T-helper 22 cell (primary cell): Measurements from ENCODE around the gene CCDC17.
"Not testable (repeated sequence)": the region's sequence is repeated elsewhere in the genome, so short reads cannot be mapped to it uniquely, and the experiment has no call there.

Source experiments
- DNase-seq: peaks from one replicate; pipeline ENCODE4 v3.0.0-alpha.2; 2020; ENCODE audit warnings: low read depth

Gene CCDC17

DNA sequence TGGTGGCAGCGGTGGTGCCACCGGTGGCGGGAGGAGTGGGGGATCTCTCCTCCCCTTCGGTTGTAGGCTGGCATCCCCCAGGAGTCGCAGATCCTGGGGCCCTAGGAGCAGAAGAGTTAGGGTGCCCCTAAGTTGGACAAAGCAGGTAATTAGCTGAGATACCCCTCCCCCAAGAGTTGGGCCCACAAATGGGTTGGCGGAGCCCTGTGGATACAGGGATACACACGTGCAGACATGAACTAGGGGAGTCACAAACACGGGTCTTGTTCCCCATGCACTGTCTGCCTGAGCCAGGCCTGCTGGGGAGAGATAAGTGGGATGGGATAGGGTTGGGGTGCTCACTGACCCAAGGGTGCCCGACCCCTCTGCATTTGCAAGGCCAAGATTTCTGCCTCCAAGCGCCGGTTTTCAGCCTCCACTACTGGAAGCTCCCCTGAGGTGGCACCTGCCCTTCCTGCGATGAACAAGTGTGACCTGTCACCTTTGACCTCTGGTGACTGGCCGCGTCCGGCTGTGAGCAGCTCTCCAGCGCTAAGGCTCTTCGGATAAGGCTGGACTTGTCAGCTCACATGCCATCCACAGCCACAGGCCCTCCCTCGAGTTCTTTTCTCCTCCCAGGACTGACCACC lies 1.8 kb downstream of the CCDC17 start:
- DNase-seq, result no peak

DNA sequence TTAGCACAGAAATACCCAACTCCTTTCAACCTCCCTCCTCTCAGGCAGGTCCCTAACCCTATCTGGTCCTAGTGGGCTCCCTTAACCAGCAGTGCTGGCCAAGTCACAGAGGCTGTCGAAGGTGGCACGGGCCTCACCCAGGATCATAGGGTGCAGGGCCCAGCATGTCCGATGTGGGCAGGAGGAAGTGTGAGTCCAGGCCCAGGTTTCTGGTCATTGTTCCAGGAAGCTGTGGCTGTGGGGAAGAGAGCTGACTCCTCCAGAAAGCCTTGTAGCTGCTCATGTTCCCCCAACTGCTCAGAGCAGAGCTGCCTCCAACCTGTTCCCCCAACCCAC lies 2.4 kb downstream of the CCDC17 start:
- DNase-seq, result no peak

DNA sequence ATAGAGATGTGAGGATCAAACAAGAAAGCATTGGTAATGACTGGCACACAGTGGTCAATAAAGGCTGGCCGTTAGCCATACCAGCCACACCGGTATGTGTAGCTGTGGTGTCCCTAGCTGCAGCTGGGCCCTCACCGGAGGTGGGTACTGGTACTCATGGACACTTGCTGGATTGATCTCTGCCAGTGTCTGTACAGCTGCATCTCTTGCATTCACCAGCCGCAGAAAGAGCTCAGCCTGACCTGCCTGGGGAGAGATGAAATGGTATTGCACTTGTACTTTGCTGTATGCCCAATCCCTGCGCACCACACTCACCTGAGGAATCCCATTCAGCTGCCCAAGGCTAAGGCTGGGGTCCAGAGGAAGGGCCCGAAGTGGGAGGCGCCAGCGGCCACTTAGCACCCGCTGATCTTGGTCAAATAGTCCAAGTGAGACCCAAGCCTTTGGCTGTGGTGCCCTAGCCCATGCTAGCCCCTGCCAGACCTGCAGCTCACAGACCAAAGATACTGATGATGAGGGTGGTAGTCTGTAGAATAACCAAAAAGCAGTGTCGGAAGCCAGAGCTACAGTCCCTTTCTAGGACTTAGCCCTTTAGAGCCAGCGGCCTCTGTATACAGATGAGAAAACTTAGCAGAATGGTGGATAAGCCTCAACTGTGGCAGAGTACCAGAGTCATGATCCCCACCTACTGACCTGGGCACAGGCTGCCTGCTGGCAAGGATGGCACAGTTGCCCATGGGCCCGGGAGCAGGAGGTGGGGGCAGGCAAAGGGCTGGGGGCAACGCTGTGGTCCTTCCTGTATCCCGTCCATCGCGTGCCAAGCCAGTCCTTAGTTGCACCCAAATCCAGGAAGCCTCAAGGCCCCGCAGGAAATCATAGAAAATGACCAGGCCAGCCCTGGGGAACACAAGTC lies 3.0 kb downstream of the CCDC17 start:
- DNase-seq, result no peak

DNA sequence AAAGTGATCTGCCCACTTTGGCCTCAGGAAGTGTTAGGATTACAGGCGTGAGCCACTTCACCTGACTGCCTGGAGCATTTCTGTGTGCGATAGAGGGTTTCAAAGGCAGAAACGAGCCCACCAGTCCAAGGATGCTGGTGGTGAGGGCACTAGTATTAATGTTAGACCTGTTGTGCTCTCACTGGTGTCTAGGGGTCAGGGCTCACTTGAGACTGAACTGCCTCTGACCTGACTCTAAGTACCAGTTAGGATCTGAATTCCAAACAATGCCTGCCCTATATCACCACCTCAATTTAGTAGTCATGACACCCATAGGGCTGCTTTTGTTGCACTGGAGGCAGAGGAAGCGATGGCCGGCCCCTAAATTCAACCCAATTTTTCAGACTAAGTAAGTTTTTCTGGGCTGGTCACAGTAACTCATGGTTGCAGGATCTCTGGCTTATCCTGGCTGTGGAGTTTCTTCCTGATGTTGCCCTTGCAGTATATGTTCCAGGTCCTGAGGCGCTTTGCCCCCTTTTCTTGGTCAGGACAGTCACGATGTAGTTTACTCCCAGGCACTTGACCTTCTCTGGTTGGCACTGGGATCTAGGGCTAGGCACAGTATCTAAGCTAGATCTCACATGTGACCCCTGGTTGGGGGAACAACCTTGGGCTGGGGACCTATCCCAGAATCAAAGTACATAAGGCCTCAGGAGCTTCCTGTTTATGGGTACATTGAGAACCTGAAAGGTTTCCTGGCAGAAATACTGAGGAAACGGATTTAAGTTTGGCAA lies 4.5 kb downstream of the CCDC17 start:
- DNase-seq, result no peak

DNA sequence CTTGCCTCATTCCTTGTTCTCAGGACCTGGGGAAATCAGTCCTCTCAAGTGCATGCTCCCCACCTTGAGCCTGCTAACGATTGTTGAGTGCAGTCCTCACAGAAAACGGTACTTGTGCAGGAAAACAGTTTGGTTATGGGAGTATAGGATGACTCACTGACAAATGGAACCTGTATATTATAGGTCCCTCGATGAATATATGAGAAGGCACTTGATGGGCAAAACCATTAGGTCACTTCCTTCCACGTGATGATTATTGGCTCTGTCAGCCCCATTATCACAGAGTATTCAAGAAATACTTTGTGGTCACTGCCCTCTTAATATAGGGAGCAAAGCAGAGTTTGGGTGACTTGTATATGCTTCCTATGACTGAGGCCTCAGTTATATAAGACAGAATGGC lies 6.2 kb downstream of the CCDC17 start:
- DNase-seq, result no peak

DNA sequence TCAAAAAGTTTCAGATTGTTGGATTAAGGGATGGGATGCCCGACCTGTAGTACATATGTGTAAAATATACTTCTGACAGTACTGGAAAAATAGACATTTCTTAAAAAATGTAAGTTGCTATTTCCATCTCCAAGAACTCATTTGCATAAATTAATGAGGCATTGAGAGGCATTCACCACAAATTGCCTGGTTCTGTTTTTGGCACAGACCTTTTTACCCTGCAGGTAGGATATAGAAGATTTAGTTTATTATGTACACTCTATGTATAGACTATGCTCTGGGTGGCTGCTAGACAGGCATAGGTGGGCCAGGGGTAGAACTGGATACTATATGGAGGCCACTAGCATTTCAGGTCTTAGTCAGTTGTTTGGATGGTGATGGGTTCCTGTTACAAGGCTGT lies 8.0 kb downstream of the CCDC17 start:
- no peak for DNase-seq

DNA sequence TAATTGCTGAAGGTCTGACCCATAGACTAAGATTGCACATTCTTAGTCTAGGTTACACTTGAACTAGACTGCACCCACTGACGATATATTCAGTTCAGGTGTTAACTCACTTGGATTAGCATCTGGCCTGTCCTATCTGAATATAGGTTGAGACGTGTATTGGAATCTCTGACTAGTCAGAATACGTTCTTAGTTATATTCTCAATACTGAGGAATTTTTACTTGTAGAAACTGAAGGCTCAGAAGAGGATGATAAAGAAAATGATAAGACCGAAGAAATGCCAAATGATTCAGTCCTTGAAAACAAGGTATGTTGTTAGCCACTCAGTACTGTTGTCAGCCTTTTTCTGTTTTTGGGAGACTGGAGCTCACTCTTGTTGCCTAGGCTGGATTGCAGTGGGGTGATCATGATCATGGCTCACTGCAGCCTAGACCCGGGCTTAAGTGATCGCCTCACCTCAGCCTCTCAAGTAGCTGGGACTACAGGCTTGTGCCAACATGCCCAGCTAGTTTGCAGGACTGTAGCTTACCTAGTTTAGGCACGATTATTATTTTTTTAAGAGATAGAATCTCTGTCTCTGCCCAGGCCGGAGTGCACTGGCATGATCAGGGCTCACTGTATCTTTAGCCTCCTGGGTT lies 10.8 kb downstream of the CCDC17 start:
- no peak for DNase-seq

DNA sequence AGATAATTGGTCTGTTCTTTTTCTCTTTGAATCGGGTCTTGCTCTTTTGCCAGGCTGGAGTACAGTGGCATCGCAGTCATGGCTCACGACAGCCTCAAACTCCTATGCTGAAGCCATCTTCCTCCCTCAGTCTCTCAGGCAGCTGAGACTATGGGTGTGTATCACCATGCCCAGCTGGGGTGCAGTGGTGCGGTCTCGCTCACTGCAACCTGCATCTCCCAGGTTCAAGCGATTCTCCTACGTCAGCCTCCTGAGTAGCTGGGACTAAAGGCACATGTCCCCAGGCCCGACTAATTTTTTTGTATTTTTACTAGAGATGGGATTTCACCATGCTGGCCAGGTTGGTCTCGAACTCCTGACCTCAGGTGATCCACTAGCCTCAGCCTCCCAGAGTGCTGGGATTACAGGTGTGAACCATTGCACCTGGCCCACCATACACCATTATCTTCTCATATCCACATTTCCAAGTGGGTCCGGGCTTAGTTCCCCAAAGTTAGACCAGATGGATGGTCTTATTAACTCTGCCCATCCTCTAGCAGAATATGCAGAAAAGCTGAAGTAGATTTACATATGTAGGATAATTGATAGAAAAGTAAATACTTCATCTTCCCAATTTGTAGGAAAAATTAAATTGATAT lies 13.1 kb downstream of the CCDC17 start:
- DNase-seq, result no peak

DNA sequence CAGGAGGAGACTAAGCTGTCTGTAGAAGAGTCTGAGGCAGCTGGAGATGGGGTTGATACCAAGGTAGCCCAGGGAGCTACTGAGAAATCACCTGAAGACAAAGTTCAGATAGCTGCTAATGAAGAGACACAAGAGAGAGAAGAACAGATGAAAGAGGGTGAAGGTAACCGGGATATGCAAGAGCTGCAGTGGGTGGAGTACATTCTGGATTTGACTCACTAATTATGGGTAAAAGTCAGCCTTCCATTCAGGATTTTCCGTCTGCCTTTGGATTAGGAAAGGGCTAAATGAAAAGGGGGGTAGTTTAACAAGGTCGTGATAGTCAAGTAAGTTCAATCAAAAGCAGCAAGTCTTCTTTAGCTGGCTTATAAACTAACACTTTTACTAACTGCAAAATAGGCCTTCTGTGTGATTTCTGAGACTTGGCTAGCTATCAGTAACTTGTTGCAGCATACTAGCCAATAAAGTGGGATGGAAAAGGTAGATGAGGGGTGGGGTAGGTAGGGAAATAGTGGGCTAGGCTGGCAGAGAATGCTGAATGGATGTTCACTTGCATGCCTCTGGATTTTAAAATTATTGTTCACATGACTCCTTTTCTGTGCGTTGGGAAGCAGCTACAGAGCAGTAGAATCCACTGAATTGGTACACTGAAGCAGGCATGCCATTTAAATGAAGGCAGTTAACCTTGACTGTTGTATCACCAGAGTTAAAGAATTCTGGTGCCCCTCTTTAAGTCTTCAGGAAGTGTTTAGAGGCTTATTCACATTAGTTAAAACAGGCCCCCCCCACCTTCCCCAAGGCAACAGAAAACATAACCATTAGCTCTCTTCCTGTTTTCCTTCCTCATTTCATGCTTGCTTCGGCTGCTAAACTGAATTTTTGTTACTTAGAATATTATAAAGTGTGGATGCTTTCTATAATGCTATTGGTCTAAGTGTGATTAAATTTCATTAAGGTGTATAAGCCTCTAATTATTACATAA lies 15.4 kb downstream of the CCDC17 start:
- DNase-seq, result no peak

DNA sequence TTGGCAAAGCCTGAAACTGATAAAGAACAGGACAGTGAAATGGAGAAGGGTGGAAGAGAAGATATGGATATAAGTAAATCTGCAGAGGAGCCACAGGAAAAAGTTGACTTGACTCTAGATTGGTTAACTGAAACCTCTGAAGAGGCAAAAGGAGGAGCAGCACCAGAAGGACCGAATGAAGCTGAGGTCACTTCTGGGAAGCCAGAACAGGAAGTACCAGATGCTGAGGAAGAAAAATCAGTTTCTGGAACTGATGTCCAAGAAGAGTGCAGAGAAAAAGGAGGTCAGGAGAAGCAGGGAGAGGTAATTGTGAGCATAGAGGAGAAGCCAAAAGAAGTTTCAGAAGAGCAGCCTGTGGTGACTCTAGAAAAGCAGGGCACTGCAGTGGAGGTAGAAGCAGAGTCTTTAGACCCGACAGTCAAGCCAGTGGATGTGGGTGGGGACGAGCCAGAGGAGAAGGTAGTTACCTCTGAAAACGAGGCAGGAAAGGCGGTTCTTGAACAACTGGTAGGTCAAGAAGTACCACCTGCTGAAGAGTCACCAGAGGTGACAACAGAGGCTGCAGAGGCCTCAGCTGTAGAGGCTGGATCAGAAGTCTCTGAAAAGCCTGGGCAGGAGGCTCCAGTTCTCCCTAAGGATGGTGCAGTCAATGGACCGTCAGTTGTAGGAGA lies 16.3 kb downstream of the CCDC17 start:
- no peak for DNase-seq

DNA sequence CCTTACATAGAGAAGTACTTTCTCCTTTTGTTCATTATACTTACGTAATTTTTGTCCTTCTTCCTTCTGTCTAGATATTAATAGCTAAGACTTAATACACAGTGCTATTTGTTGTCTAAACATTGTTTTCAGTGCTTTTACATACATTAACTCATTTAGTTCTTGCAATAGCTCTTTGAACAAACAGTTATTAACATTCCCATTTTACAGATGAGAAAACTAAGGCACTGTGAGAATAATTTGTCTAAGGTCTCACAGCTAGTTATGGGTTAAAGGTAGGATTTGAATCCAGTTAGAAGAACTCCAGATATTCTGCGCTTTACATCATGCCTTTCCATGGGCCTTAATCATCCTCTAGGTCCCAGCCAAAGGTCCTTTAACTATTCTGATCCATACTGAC lies 19.6 kb downstream of the CCDC17 start:
- DNase-seq, result no peak

DNA sequence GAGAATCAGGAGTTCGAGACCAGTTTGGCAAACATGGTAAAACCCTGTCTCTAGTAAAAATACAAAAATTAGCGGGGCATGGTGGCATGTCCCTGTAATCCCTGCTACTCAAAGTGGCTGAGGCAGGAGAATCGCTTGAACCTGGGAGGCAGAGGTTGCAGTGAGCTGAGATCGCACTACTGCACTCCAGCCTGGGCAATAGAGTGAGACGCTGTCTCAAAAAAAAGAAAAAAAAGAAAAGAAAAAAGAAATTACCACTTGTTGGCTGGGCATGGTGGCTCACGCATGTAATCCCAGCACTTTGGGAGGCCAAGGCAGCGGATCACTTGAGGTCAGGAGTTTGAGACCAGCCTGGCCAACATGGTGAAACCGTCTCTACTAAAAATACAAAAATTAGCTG lies 27.1 kb downstream of the CCDC17 start:
- not testable (repeated sequence) for DNase-seq

DNA sequence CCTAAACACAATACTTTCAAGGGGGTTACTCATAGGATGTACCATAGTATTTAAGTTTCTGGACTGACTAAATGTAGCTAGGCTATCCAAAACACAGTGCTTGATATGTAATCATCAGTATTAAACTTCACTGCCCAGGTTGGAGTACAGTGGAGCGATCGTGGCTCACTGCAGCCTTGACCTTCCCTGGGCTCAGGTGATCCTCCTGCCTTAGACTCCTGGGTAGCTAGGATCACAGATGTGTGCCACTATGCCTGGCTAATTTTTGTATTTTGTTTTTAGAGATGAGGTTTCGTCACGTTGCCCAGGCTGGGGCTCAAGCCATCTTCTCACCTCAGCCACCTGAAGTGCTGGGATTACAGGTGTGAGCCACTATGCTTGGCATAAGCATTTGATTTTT lies 29.4 kb downstream of the CCDC17 start:
- no peak for DNase-seq

DNA sequence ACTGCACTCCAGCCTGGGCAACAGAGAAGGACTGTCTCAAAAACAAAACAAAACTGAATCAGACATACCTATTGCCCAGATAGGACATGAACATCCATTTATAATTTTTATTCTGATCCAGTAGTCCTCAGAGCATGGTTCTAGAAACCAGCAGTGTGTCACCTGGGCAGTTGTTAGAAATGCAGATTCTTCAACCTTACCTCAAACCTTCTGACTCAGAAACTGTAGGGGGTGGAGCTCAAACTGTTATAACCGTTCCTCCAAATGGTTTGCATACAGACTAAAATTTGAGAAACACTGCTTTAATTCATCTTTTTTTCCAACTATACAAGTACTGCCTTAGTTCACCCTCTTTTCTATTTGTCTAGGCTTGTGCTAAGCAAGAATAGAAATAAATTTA lies 34.0 kb downstream of the CCDC17 start:
- no peak for DNase-seq

DNA sequence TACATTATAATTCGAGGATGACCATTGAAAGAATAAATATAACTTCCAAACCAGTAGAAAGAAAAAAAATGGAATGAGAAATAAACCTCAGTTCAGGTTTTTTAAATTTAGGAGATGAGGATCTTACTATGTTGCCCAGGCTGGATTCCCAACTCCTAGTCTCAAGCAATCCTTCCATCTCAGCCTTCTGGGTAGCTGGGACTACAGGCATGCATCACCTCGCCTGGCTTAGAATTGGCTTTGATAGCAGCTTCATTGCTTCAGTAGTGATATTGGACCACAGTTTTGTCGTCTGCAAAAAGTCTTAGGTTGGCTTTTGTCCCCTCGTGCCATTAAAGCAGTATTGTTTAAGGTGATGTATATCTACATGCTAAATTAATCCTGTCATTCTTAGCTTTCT lies 37.1 kb downstream of the CCDC17 start:
- DNase-seq, result no peak

DNA sequence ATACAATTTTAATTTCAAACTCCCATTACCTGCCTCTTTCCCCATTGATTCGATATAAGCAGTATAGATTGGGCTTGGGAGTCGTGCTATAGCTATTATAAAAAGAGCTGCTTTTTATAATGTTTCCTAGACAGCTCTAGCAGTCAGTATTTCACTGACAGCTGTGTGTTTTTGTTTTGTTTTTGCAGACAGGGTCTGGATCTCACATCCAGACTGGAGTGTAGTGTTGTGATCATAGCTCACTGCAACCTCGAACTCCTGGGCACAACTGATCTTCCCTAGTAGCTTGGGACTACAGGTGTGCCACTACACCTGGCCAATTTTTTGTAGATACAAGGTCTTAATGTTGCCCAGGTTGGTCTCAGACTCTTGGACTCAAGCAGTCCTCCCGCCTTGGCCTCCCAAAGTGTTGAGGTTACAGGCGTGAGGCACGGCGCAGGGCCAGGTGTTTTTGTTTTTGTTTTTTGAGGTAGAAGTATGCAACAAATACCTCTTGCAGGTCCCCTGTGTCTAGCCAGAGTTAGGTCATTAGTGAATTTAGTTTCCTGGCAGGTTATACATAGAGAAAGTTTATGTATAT lies 38.3 kb downstream of the CCDC17 start:
- DNase-seq, result no peak

DNA sequence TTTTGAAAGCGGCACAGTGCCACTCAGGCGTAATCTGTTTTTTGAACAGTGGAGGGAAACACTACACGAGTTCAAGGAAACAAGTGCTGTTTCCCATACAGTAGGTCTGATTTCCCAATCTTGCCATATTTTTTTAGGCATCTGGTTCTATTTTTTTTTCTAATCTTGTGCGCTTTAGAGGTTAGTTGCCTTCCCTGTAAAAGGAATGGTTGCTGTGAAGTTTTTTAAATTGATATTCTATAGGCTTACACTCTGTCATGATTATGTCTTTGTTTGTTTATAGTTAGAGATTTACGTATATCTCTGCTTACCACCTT lies 38.8 kb downstream of the CCDC17 start:
- DNase-seq, result no peak

DNA sequence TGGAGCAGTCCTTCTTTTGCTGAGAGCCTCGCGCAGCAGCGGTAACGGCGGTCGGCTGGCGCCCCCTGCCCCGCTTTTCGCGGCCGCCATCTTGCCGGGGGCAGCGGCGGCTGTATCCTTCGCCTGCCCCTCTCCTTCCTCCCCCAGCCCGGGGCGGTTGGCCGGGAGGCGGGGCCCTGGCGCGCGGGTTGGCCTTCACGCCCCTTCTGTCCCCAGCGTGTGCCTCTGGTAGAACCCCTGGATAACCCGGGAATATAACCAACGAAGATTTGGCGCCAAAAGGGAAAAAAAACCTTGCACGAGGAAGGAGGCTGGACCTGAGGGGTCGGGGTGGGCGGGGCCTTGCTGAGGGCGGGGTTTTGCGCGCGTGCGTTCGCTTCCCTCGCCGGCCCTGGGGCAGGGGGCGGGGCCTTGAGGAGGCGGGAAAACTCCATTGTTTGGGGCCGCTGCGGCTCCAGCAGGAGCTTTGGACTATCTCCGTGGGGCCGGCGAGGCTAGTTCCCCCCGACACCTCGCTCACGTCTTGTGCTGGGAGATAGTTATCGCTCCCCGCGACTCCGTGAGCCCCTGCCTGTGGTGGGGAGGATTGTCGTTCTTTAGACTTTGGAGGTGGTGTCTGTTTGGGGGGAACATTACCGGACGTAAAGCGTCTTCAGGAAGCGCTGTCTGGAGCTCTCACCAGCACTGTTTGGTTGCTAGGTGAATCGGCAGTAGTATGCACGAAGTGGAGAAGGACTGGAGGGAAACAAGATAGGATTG lies 39.3 kb downstream of the CCDC17 start:
- peak; percentile 78 for DNase-seq

DNA sequence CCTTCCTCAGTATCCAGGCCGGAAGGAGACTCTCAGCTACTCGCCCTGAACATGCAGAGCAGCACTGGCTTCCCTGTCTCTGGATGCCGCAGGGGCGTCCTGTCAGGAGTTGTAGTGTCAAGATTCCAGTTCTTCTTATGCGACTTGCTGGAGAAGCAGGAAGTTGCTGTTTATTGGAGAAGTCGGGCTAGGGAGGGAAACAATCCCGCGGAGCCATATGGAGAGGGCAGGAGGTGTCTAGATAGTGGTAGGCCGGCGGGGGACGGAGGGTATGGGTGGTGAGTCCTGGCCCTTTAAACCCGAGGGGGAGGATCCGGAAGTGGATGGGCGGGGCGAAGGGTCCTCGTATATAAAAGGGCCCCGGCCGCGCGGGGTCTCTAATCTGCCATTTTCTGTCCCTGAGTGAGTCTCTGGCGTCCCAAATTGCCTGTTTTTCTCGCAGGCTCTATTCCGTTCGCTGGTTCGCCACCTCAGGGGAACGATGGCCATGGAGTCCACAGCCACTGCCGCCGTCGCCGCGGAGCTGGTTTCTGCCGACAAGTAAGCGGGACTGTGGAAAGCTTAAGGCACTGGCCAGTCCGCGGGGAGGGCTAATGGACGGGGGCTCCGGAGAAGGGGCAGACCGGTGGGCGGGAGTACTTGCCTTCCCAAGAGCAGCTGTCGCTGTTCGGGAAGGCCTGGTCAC lies 40.0 kb downstream of the CCDC17 start, which contains the start of gene NASP:
NASP (plus strand) TSS at position 376 of the 685 bp plus-strand sequence; CDS start at position 482, 106 bp downstream.
- DNase-seq, result peak; percentile 76
